A673 (cell line): Measurements from ENCODE around the gene GSTM3. TPM values are rescaled to one million over a fixed set of nuclear protein-coding genes. Genes with fewer than 3 reads are reported as not detected.
"Not testable (repeated sequence)": the region's sequence is repeated elsewhere in the genome, so short reads cannot be mapped to it uniquely, and the experiment has no call there.

Source experiments
- BruUV-seq: library from RNA; stranded (reverse); fragments of 400-500 nt; replicated peaks from 2 replicates; lab custom pipeline; 2021; lab: Mats Ljungman, UMichigan
- CTCF ChIA-PET: fragments of 300-600 bp; sonication (Branson Sonifier 250); formaldehyde crosslinking; loops from one replicate; lab custom pipeline; 2022; ENCODE audit warnings: antibody characterized with exemption; lab: Charles Lee
- POLR2A ChIA-PET: fragments of 300-600 bp; sonication (Branson Sonifier 250); formaldehyde crosslinking; loops from one replicate; lab custom pipeline; 2022; ENCODE audit warnings: antibody characterized with exemption; ENCODE audit not compliant: low non-redundant PET; lab: Charles Lee
- DNase-seq: peaks from one replicate; pipeline ENCODE4 v3.0.0-alpha.2; 2015; ENCODE audit warnings: low spot score
- H3K27ac ChIP-seq: fragments of 200-600 bp; sonication (generic); 2 replicates; pipeline ENCODE4 v1.5.1; 2016; ENCODE audit warnings: mixed run types, low read depth, mild to moderate bottlenecking, mixed read lengths, antibody characterized with exemption, low read length; ENCODE audit not compliant: poor library complexity, severe bottlenecking
- H3K27me3 ChIP-seq: fragments of 200-600 bp; sonication (generic); replicated peaks from 2 replicates; pipeline ENCODE4 v1.6.1; 2017; ENCODE audit warnings: mixed run types, low read depth, mild to moderate bottlenecking, mixed read lengths, antibody characterized with exemption, low read length; ENCODE audit not compliant: insufficient read depth, poor library complexity
- H3K36me3 ChIP-seq: fragments of 200-600 bp; sonication (generic); 2 replicates; pipeline ENCODE4 v1.6.1; 2016; ENCODE audit warnings: mixed run types, mild to moderate bottlenecking, mixed read lengths, antibody characterized with exemption, low read length; ENCODE audit not compliant: insufficient read depth, poor library complexity, severe bottlenecking
- H3K4me1 ChIP-seq: fragments of 200-600 bp; sonication (generic); 2 replicates; pipeline ENCODE4 v1.6.1; 2017; ENCODE audit warnings: mixed run types, mild to moderate bottlenecking, mixed read lengths, antibody characterized with exemption, low read length; ENCODE audit not compliant: insufficient read depth, poor library complexity, severe bottlenecking
- H3K4me3 ChIP-seq: fragments of 200-600 bp; sonication (generic); 2 replicates; pipeline ENCODE4 v1.5.1; 2016; ENCODE audit warnings: low read depth, mixed run types, mild to moderate bottlenecking, mixed read lengths, low read length; ENCODE audit not compliant: poor library complexity, severe bottlenecking
- H3K9me3 ChIP-seq: fragments of 200-600 bp; sonication (generic); 2 replicates; pipeline ENCODE4 v1.6.1; 2016; ENCODE audit warnings: mixed run types, low read depth, mild to moderate bottlenecking, mixed read lengths, antibody characterized with exemption, low read length; ENCODE audit not compliant: poor library complexity, severe bottlenecking
- intact Hi-C: fragments of 100-400 bp; cut with micrococcal nuclease; formaldehyde crosslinking; loops from one replicate; pipeline ENCODE4 v1.10.0; 2022; ENCODE audit not compliant: unreplicated experiment
- total RNA-seq: library from RNA; stranded (reverse); gene quantifications from 2 replicates; pipeline ENCODE4 v1.2.3, GENCODE V29; 2021

The GSTM3 gene
- total RNA-seq, 1 experiment from 2014 or later: 72.2 TPM

DNA sequence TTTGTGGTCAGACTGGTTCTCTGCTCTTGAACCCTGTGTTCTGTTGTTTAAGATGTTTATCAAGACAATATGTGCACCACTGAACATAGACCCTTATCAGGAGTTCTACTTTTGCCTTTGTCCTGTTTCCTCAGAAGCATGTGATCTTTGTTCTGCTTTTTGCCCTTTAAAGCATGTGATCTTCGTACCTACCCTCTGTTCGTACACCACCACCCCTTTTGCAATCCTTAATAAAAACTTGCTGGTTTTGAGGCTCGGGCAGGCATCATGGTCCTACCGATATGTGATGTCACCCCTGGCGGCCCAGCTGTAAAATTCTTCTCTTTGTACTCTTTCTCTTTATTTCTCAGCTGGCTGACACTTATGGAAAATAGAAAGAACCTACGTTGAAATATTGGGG lies 56.1 kb downstream of the GSTM3 start:
- intact Hi-C loops, CTCF ChIA-PET, BruUV-seq, DNase-seq, H3K9me3 ChIP-seq, H3K36me3 ChIP-seq, H3K4me1 ChIP-seq, H3K27ac ChIP-seq, POLR2A ChIA-PET, H3K27me3 ChIP-seq, H3K4me3 ChIP-seq: not testable (repeated sequence)

Other genes with a start within 250 kb of the GSTM3 start
- 5.7 and 7.3 TPM in 2 replicates for gene CYB561D1, start 246.9 kb downstream of the GSTM3 start, total RNA-seq
- 1.8 and 2.3 TPM in 2 replicates for gene AMIGO1, start 231.3 kb downstream of the GSTM3 start, total RNA-seq
- not detected in 2 replicates for gene GPR61, start 201.2 kb downstream of the GSTM3 start, total RNA-seq
- gene GNAI3, start 192.4 kb downstream of the GSTM3 start, total RNA-seq: 11.1 and 12.8 TPM in 2 replicates
- gene GNAT2, start 121.4 kb downstream of the GSTM3 start, total RNA-seq: not detected in 2 replicates
- 119 and 132 TPM in 2 replicates for gene AMPD2, start 121.2 kb downstream of the GSTM3 start, total RNA-seq
- 173 and 188 TPM in 2 replicates for gene GSTM4, start 84.9 kb downstream of the GSTM3 start, total RNA-seq
- 47.3 and 62.2 TPM in 2 replicates for gene GSTM2, start 73.0 kb downstream of the GSTM3 start, total RNA-seq
- gene GSTM1, start 53.2 kb downstream of the GSTM3 start, total RNA-seq: 166 TPM in 2 replicates
- 0.13 and 0.43 TPM in 2 replicates for gene GSTM5, start 28.8 kb downstream of the GSTM3 start, total RNA-seq
- gene EPS8L3, start 22.9 kb upstream of the GSTM3 start, total RNA-seq: not detected in 2 replicates
- 4.9 and 7.2 TPM in 2 replicates for gene CSF1, start 169.8 kb upstream of the GSTM3 start, total RNA-seq
- gene AHCYL1, start 243.7 kb upstream of the GSTM3 start, total RNA-seq: 89.6 and 107 TPM in 2 replicates